MM.1S (cell line): ENCODE measurements around the gene LRRC32.

Experiments
- DNase-seq: peaks from one replicate; pipeline ENCODE4 v3.0.0-alpha.2; 2015
- H2AFZ ChIP-seq: fragments of 300-600 bp; sonication (generic); 2 replicates; pipeline ENCODE4 v1.6.0; 2016; ENCODE audit warnings: antibody characterized with exemption, low read length
- H3F3A ChIP-seq: fragments of 300-600 bp; sonication (generic); 2 replicates; pipeline ENCODE4 v1.6.1; 2016; ENCODE audit warnings: mild to moderate bottlenecking, antibody characterized with exemption, low read length, moderate library complexity, mixed read lengths; ENCODE audit not compliant: insufficient read depth
- H3K27ac ChIP-seq: fragments of 300-600 bp; sonication (generic); 2 replicates; pipeline ENCODE4 v1.5.1; 2016; ENCODE audit warnings: mild to moderate bottlenecking, low read length
- H3K27me3 ChIP-seq: fragments of 300-600 bp; sonication (generic); replicated peaks from 2 replicates; pipeline ENCODE4 v1.6.0; 2016; ENCODE audit warnings: low read length; ENCODE audit not compliant: insufficient read depth
- H3K36me3 ChIP-seq: fragments of 300-600 bp; sonication (generic); replicated peaks from 2 replicates; pipeline ENCODE4 v1.6.1; 2016; ENCODE audit warnings: mild to moderate bottlenecking, low read length, mixed read lengths; ENCODE audit not compliant: insufficient read depth
- H3K4me1 ChIP-seq: fragments of 300-600 bp; sonication (generic); 2 replicates; pipeline ENCODE4 v1.6.1; 2016; ENCODE audit warnings: low read length, mixed read lengths
- H3K4me2 ChIP-seq: fragments of 300-600 bp; sonication (generic); 2 replicates; pipeline ENCODE4 v1.6.0; 2016; ENCODE audit warnings: low read depth, low read length
- H3K4me3 ChIP-seq: fragments of 300-600 bp; sonication (generic); 2 replicates; pipeline ENCODE4 v1.5.1; 2016; ENCODE audit warnings: low read length, mixed read lengths
- H3K79me2 ChIP-seq: fragments of 300-600 bp; sonication (generic); 2 replicates; pipeline ENCODE4 v1.6.1; 2016; ENCODE audit warnings: mixed run types, low read length, mixed read lengths
- H3K9ac ChIP-seq: fragments of 300-600 bp; sonication (generic); 2 replicates; pipeline ENCODE4 v1.6.1; 2016; ENCODE audit warnings: low read length, mixed read lengths
- H3K9me2 ChIP-seq: fragments of 300-600 bp; sonication (generic); replicated peaks from 2 replicates; pipeline ENCODE4 v1.6.1; 2016; ENCODE audit warnings: mild to moderate bottlenecking, low read length, mixed read lengths; ENCODE audit not compliant: insufficient read depth
- H3K9me3 ChIP-seq: fragments of 300-600 bp; sonication (generic); replicated peaks from 2 replicates; pipeline ENCODE4 v1.6.1; 2016; ENCODE audit warnings: mild to moderate bottlenecking, low read length, mixed read lengths; ENCODE audit not compliant: insufficient read depth
- H4K20me1 ChIP-seq: fragments of 300-600 bp; sonication (generic); 2 replicates; pipeline ENCODE4 v1.6.1; 2016; ENCODE audit warnings: mild to moderate bottlenecking, low read length, moderate library complexity, mixed read lengths; ENCODE audit not compliant: insufficient read depth
- CTCF ChIP-seq: fragments of 300-600 bp; sonication (generic); IDR thresholded peaks from 2 replicates; pipeline ENCODE4 v1.5.1; 2016; ENCODE audit warnings: antibody characterized with exemption, low read length, mixed read lengths
- EZH2 ChIP-seq: fragments of 300-600 bp; sonication (generic); optimal IDR thresholded peaks from 2 replicates; pipeline ENCODE3; 2017; ENCODE audit warnings: low read depth, mild to moderate bottlenecking, antibody characterized with exemption, low read length, mixed read lengths
- EZH2phosphoT487 ChIP-seq: fragments of 300-600 bp; sonication (generic); IDR thresholded peaks from 2 replicates; pipeline ENCODE4 v1.6.1; 2018; ENCODE audit warnings: antibody characterized with exemption, low read length

The LRRC32 gene

GRCh38 chr11:76705826-76706225 lies 35.3 kb upstream of the LRRC32 start:
- Histone ChIP-seq H3F3A (no peaks in the 10 kb centered on the region), H3K4me2 (no peak overlapping the region), H2AFZ (no peak overlapping the region)

GRCh38 chr11:76704171-76704948 lies 33.8 kb upstream of the LRRC32 start:
- H2AFZ ChIP-seq, result no peak overlapping the region
- no peak overlapping the region for H3K9ac ChIP-seq
- H3K27ac ChIP-seq, result no peak overlapping the region
- no peaks in the 10 kb centered on the region for H3K36me3 ChIP-seq
- no peak overlapping the region for H3K4me3 ChIP-seq
- H3K9me3 ChIP-seq, result no peaks in the 10 kb centered on the region
- no peaks in the 10 kb centered on the region for H3K4me1 ChIP-seq
- no peaks in the 10 kb centered on the region for H3K79me2 ChIP-seq
- TF ChIP-seq CTCF (no peak), EZH2 (no peak), EZH2phosphoT487 (no peak)
- DNase-seq, result no peak
- H3F3A ChIP-seq, result no peaks in the 10 kb centered on the region
- no peak overlapping the region for H3K4me2 ChIP-seq
- no peaks in the 10 kb centered on the region for H4K20me1 ChIP-seq
- no peaks in the 10 kb centered on the region for H3K27me3 ChIP-seq
- H3K9me2 ChIP-seq, result no peaks in the 10 kb centered on the region

More at GRCh38 chr11:76705826-76706225, 35.3 kb upstream of the LRRC32 start:
- Histone ChIP-seq H3K4me1 (no peaks in the 10 kb centered on the region), H3K79me2 (no peaks in the 10 kb centered on the region), H3K9ac (no peak overlapping the region), H3K27me3 (no peaks in the 10 kb centered on the region), H3K9me2 (no peaks in the 10 kb centered on the region), H4K20me1 (no peaks in the 10 kb centered on the region), H3K9me3 (no peaks in the 10 kb centered on the region), H3K4me3 (no peak overlapping the region), H3K36me3 (no peaks in the 10 kb centered on the region), H3K27ac (no peak overlapping the region)
- DNase-seq, result no peak
- TF ChIP-seq EZH2, result no peak
- no peak for TF ChIP-seq CTCF
- TF ChIP-seq EZH2phosphoT487, result no peak

- Histone ChIP-seq H3K9me3 (no peaks in the 10 kb centered on the region), H3K4me1 (no peaks in the 10 kb centered on the region), H3K27ac (no peak overlapping the region), H3K4me2 (no peak overlapping the region), H2AFZ (no peak overlapping the region), H3K36me3 (no peaks in the 10 kb centered on the region), H4K20me1 (no peaks in the 10 kb centered on the region), H3K27me3 (no peaks in the 10 kb centered on the region), H3K79me2 (no peaks in the 10 kb centered on the region), H3K9ac (no peak overlapping the region), H3K4me3 (no peak overlapping the region), H3F3A (no peaks in the 10 kb centered on the region), H3K9me2 (no peaks in the 10 kb centered on the region)
- DNase-seq, result no peak
- TF ChIP-seq EZH2phosphoT487 (no peak), EZH2 (no peak), CTCF (no peak)
Observed at GRCh38 chr11:76703707-76704106, 33.2 kb upstream of the LRRC32 start.
